Lower leg skin (tissue), 3 donors: ENCODE data around the gene LRRC51.

Experiments used
- POLR2A ChIP-seq, 2 donors: fragments of 450-650 bp; IDR thresholded peaks; one replicate each; pipeline ENCODE4 v1.6.1; 2016 to 2017; ENCODE audit warnings: antibody characterized with exemption in 2 of 2, mild to moderate bottlenecking in 1 of 2, moderate library complexity in 1 of 2
- TF ChIP-seq, protein P1 (sequence below), 3 donors: fragments of 450-650 bp; IDR thresholded peaks; one replicate each; pipeline ENCODE4 v1.5.1; 2016; ENCODE audit warnings: antibody characterized with exemption in 3 of 3, mild to moderate bottlenecking in 3 of 3, moderate library complexity in 2 of 3

DNA sequence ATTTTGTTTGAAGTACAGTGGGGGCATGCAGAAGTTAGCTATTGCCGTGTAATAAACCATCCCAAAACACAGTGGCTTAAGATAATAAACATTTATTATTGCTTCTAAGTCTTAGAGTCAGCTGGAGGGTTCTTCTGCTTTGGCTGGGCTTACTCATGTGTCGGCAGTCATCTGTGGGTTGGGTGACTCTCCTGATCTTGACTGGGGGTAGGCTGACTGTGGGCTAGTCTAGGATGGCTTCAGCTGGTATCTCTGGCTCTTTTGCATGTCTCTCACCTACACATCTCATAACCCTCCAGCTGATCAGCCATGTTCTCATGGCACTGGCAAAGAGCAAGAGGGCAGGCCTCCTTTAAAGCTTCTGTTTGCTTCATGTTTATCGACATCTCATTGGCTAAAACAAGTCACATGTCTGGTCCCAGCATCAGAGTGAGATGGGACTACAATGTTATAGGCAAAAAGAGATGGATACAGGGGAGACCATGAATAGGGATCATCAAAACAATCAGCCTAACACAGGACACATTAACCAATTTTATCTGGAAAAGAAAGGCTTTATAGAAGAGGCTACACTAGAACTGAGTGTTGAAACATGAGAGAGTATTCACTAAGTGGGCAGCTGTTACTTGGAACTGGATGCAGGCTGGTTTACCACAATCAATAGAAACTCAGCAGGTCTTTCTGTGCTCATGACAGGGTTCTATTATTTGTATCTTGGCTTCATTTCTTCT is 5.1 kb downstream of the LRRC51 start:
- TF ChIP-seq, protein P1, sequence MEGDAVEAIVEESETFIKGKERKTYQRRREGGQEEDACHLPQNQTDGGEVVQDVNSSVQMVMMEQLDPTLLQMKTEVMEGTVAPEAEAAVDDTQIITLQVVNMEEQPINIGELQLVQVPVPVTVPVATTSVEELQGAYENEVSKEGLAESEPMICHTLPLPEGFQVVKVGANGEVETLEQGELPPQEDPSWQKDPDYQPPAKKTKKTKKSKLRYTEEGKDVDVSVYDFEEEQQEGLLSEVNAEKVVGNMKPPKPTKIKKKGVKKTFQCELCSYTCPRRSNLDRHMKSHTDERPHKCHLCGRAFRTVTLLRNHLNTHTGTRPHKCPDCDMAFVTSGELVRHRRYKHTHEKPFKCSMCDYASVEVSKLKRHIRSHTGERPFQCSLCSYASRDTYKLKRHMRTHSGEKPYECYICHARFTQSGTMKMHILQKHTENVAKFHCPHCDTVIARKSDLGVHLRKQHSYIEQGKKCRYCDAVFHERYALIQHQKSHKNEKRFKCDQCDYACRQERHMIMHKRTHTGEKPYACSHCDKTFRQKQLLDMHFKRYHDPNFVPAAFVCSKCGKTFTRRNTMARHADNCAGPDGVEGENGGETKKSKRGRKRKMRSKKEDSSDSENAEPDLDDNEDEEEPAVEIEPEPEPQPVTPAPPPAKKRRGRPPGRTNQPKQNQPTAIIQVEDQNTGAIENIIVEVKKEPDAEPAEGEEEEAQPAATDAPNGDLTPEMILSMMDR (IDR thresholded peaks at IDR 0.05), result no peak
- no peak for TF ChIP-seq POLR2A (IDR thresholded peaks at IDR 0.05)
